Stimulated activated naive CD4-positive, alpha-beta T cell (primary cell): Measurements from ENCODE around the gene SGSH.
"Not testable (repeated sequence)": the region's sequence is repeated elsewhere in the genome, so short reads cannot be mapped to it uniquely, and the experiment has no call there.

Source experiments
- DNase-seq, 6 experiments: peaks; one replicate each; lab custom pipeline; 2025; lab: John Stamatoyannopoulos, UW

The SGSH gene

GRCh38 chr17:80253631-80254395, 33.7 kb upstream of the SGSH start:
- no peak for DNase-seq

GRCh38 chr17:80252871-80253270, 32.7 kb upstream of the SGSH start:
- peak; percentile 72 to 85 (median 78) for DNase-seq

GRCh38 chr17:80251966-80252365, 31.8 kb upstream of the SGSH start:
- DNase-seq = no peak

GRCh38 chr17:80248894-80249710, 29.0 kb upstream of the SGSH start:
- DNase-seq = no peak

GRCh38 chr17:80248001-80248893, 28.1 kb upstream of the SGSH start:
- DNase-seq = no peak

GRCh38 chr17:80247561-80247960, 27.4 kb upstream of the SGSH start:
- no peak for DNase-seq

- DNase-seq = no peak
Observed at GRCh38 chr17:80246726-80247125, 26.6 kb upstream of the SGSH start.

GRCh38 chr17:80246266-80246681, 26.1 kb upstream of the SGSH start:
- no peak for DNase-seq

GRCh38 chr17:80245566-80246265, 25.6 kb upstream of the SGSH start:
- DNase-seq = no peak

- DNase-seq = no peak
Observed at GRCh38 chr17:80244871-80245509, 24.9 kb upstream of the SGSH start.

GRCh38 chr17:80244448-80244847, 24.3 kb upstream of the SGSH start:
- not testable (repeated sequence) for DNase-seq

GRCh38 chr17:80243526-80244433, 23.6 kb upstream of the SGSH start:
- DNase-seq = no peak

- DNase-seq = no peak
Observed at GRCh38 chr17:80242505-80242904, 22.4 kb upstream of the SGSH start.

GRCh38 chr17:80237386-80237785, 17.3 kb upstream of the SGSH start:
- no peak for DNase-seq

- no peak for DNase-seq
Observed at GRCh38 chr17:80236911-80237310, 16.8 kb upstream of the SGSH start.

GRCh38 chr17:80233202-80233601, 13.1 kb upstream of the SGSH start:
- no peak for DNase-seq

GRCh38 chr17:80232438-80232837, 12.3 kb upstream of the SGSH start:
- DNase-seq = no peak

- DNase-seq = no peak
Observed at GRCh38 chr17:80229011-80229410, 8.9 kb upstream of the SGSH start.

GRCh38 chr17:80228477-80228876, 8.3 kb upstream of the SGSH start:
- DNase-seq = no peak

- DNase-seq = no peak
Observed at GRCh38 chr17:80227666-80228065, 7.5 kb upstream of the SGSH start.
